SIG-M5 (cell line): ENCODE results near the gene CREB1.
"Not testable (repeated sequence)": the region's sequence is repeated elsewhere in the genome, so short reads cannot be mapped to it uniquely, and the experiment has no call there.

Experiments
- DNase-seq: peaks from one replicate; lab custom pipeline; 2025; lab: John Stamatoyannopoulos, UW

Gene CREB1

DNA sequence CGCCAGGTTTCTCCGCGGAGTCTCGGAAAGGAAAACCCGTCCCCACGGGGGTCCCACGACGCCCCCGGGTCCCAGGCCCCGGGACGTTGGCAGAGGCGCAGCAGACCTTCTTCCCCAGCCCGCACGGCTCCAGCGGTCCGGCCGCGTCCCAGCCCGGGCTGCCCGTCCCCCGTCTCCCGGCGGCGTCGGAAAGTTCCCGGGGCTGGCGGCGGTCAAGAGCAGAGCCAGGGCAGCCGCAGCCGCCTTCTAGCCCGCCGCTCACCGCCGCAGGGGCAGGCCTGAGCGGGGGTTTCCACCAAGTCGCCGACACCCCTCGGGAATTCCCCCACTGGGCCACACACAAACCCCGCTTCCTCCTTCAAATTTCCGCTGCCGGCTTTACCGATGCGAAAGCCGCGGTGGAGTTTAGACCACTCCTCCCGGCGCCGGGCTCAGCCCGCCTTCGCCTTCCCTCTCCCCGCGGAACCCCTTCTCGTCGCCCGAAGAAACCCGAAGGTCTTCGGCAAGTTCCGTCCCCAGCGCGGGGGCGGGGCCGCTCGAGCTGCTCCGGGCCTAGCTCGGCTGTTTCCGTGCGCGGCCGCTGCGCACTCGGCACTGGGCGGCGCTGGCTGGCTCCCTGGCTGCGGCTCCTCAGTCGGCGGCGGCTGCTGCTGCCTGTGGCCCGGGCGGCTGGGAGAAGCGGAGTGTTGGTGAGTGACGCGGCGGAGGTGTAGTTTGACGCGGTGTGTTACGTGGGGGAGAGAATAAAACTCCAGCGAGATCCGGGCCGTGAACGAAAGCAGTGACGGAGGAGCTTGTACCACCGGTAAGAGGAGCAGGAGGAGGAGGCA lies at the start of gene CREB1:
CREB1 (plus strand) TSS at position 633 of the 830 bp plus-strand sequence. CDS start 25,674 bp downstream, outside the sequence.
- DNase-seq: peak; percentile 96

DNA sequence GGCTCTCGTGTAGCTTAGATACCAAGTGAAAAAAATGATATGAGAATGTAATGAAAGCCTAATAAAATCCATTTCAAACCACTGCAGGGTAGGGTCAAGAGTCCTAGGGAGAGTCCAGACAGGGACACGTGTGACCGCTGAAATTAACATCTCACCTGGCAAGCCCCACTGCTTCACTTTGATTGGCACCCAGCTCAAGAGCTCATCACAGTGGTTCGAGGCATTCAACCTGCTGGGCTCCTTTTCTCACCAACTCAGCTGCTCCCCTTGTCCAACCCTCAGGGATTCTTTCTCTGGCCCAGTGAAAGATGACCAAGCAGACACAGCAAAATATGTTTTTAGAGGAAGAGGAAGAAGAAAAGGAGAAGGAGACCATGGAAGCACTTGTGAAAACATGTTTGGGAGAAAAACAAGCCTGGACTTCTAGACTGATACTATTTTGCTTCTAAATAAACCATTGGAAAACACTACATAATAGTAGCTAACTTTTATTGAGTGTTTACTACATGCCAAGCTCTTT lies 49.2 kb upstream of the CREB1 start:
- no peak for DNase-seq

DNA sequence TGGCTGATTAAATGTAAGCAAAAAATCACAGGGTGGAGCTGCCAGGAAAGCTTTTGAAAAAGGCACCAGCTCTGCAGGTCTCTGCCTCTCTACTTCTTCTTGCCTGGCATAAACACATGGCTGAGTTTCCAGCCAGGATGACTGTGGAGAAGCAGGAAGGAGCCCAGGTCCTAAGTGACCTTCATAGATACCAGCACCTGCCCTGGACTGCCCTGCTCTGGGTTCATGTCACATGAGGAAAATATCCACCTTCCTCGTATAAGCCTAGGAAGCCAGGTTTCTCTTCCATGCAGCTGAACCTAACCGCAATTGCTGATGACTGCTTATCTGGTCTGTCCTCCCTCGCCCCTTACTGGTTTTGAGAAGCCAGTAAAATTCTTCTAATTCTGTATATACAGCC lies 47.8 kb upstream of the CREB1 start:
- DNase-seq: no peak

DNA sequence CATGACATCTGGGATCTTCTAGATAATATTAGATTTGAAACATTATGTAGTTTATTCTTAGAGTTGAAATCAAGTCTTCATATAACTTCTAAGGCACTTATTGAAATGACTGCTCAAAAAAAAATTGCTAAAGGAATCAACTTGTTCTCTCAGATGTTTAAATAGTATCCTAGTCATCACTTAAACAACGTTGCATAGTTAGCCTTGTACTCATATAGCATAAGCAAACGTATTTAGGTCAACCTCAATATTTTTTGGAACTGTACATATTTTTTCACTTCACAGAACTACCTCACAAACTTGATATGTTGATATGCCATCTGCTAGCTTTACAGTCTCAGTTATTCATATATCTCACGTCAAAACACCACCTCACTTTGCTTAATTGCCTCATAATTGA lies 47.1 kb upstream of the CREB1 start:
- no peak for DNase-seq

DNA sequence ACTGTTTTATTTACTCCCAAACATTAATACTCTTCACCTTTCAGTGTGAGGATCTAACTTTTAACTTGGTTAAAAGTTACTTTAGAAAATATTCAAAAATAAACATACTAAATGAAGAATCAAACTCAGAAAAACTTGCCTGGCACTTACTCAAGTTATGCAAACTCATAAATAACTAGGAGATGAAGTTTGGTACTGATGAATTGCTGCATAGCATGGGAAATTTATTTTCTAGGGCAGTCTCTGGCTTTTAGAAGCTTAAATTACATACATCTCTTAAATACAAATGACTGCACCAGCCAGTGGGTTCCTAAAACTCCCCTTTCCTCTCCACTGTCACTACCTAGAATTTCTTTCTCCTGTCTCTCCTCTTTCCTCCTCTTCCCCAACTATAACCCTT lies 46.7 kb upstream of the CREB1 start:
- DNase-seq: no peak

DNA sequence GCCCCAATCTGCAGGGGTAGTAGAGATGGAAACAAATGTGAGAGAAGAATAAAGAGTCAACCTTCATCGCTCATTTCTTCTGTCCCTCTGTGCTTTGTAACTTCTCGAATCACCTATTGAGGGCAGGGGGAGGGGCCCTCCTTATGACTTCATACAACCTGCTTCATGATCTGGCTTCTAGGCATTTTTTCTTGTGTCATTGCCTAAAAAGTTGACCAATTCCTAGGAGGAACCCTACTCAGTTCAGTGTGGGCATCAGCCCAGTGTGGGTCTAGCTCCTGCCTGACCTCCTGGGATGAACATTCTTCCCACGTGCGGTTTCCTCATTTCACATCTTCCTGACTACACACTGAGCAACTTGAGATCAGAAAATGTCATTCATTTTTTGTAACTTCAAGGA lies 46.3 kb upstream of the CREB1 start:
- DNase-seq: no peak

DNA sequence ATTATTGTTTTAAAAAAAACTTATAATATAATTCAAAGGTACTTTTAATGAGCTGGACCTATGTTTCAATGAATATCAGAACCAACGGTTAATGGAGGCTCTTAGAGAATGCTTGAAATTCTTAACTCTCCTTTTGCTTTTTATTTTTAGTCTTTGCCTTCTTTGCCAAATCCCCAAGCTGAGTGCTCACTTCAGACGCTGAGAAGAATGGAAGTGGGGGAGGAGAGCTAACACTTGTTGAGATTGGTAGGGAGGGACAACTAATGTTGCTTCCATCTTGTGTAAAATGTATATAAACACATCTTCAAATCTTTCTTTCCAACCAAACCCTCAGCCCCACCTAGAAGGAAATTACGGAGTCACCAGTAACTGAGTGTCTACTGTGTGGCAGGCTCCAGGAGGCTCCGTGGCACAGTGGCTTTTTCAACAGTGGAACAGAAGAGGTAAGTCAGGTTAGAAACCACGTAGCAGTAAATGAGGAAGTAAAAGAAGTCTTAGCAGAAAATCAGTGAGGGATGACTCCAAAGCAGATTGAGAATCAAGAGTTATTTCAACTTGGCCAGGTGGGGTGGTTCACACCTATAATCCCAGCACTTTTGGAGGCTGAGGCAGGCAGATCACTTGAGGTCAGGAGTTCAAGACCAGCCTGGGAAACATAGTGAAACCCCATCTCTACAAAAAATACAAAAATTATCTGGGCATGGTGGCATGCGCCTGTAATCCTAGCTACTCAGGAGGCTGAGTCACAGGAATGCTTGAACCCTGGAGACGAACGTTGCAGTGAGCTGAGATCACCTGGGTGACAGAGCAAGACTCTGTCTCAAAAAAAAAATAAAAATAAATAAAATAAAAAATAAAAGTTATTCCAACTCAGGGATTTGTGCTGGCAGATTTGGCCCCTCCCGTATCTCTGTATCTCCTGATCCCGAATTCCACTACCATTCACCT lies 45.0 kb upstream of the CREB1 start:
- no peak for DNase-seq

DNA sequence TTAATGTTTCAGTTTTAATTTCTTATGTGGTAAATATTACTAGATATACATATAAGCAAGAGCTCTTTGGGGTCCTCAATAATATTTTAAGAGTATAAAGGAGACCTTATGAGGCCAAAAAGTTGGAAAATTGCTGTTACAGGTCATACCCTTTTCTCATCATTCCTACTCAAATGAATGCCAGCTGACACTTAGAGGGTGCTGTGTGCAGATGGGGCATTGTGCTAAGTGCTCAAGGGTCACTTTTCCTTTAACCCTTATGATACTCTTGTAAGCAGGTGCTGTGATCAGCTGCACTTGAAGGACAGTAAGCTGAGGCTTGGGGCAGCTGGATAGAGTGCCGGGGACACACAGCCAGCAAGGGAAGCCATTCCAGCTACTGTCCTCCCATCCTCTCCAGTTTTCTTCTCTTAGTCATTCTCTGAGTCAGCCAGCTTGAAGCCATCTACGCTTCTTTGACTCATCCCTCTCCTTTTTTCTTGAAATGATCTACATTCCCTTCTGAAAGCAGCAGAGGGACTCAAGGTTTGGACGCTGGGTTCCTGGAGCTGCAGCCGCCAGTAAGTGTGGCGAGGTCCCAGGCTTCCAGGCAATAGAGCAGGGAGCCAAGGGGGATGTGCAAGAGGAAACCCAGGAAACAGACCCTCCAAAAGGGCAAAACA lies 42.0 kb upstream of the CREB1 start:
- no peak for DNase-seq

DNA sequence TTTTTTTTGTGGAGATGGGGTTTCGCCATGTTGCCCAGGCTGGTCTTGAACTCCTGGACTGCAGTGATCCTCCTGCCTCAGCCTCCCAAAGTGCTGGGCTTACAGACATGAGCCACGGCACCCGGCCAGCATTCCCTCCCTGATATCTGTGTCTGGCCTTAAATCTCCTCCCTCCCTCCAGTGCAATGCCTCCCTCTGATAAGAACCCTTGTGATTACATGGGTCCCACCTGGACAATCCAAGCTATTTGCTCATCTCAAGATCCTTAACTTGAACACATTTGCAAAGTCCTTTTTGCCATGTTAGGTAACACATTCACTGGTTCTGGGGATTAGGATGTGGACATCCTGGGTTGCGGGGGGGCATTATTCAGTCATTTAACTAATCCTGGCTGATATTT lies 40.5 kb upstream of the CREB1 start:
- no peak for DNase-seq

DNA sequence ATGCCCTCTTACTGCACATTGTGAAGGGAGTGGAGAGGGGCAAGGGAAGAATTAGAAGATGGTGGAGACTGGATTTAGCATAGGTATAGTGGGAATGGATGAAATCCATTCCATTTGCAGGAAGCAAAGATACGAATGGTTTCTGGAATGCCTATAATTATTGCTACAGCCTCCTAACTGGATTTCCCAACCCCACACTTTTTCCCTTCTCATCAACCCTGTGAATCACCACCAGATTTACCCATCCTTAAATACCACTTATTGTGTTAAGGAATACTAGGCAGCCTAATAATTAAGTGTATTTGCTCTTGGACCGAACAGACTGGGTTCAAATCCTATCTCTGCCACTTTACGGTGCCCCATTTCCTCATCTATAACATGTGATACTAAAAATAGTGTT lies 39.3 kb upstream of the CREB1 start:
- DNase-seq: no peak

DNA sequence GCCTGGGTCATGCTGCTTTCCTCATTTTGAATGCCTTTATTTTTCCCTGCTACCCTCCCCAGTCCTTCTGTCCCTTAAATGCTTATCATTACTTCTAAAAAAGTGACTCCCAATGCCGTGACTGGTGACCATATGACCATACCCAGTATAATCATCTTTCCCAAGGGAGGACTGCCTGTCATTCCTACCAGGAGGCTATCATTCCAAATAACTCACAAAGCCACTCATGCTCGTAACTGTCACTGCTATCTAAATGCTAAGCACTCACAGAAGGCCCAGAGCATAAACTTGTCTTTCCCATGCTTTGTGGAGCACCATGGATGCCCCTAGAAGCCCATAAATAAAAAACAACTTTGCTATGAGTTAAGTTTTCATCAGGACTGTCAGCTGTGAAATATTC lies 38.7 kb upstream of the CREB1 start:
- no peak for DNase-seq

DNA sequence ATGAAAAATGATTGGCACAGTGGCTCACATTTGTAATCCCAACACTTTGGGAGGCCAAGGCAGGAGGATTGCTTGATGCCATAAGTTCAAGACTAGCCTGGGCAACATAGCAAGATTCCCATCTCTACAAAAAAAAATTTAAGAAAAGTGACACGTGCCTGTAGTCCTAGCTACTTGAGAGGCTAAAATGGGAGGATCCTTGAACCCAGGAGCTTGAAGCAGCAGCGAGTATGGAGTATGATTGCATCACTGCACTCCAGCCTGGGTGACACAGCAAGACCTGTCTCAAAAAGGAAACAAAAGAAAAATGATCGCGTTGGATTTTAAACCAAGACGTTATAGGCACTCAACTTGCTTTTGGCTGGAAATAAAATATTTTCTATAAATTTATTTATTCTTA lies 37.8 kb upstream of the CREB1 start:
- DNase-seq: no peak

DNA sequence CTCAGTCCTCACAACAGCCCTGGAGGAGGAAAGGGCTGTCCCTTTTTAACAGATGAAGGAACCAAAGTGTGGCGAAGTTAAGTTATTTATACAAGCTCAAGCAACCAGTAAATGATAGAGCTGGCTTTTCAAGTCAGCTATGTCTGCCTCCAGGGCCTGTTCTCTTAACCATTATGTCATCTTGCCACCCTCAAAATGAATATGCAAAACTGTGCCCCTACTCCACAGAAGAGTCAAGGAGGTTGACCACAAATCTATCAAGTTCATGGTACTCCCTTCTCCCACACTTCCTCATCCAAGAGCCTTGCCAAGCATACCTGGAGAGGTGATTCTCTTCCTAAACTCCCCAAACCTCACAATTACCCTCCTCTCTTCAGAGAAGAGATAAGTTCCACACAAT lies 37.3 kb upstream of the CREB1 start:
- no peak for DNase-seq

DNA sequence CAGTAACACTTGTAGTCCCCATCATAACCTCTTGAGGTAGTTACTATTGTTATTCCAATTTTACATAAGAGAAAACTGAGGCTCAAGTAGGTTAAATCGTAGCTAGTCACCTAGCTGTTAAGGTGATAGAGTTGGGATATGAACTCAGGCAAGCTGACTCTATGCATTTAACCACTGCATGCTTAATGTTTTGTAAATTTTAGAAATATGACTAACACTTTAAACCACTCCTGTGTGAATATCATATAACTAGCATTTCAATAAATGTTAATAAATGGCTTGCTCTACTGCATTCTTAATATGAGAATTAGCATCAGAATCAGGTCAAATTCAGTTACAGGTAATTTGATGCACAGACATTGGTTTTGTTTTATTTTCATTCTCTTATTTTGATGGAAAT lies 35.6 kb upstream of the CREB1 start:
- no peak for DNase-seq

DNA sequence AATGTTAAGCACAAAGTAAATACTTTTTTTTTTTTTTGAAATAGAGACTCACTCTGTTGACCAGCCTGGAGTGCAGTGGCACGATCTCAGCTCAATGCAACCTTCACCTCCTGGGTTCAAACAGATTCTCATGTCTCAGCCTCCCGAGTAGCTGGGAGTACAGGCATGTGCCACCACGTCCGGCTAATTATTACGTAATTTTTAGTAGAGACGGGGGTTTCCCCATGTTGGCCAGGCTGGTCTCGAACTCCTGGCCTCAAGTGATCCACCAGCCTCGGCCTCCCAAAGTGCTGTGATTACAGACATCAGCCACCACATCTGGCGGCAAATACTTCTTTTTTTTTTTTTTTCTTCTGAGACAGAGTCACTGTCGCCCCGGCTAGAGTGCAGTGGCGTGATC lies 32.8 kb upstream of the CREB1 start:
- DNase-seq: not testable (repeated sequence)

DNA sequence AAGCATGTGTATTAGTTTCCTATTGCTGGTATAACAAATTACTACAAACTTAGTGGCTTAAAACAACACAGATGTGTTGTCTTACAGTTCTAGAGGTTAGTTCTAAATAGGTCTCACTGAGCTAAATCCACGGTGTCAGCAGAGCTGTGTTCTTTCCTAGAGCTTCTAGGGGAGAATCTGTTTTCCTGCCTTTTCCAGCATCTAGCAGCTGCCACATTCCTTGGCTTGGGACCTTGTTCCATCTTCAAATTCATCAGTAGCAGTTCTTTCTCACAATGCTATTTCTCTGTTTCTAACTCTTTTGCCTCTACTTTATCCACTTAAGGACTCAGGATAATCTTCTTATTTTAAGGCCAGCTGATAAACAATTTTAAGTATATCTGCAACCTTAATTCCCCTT lies 32.2 kb upstream of the CREB1 start:
- DNase-seq: no peak

DNA sequence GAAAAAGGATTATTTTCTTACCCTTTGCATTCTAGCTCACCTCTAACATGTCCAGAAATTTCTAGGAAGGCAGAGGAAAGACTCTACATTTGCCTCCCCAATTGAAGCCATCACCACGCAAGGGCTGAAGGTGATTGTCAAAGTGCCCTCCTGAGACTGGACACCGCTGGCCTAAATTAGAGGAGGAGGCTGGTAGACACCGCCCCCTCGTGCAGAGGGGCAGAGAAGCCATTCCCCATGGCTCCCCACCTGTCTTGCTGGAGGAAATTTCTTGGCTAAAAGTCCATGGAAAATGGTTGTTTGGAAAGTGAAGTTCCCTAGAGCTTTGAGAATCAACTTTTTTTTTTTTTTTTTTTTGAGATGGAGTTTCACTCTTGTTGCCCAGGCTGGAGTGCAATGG lies 31.3 kb upstream of the CREB1 start:
- DNase-seq: no peak

DNA sequence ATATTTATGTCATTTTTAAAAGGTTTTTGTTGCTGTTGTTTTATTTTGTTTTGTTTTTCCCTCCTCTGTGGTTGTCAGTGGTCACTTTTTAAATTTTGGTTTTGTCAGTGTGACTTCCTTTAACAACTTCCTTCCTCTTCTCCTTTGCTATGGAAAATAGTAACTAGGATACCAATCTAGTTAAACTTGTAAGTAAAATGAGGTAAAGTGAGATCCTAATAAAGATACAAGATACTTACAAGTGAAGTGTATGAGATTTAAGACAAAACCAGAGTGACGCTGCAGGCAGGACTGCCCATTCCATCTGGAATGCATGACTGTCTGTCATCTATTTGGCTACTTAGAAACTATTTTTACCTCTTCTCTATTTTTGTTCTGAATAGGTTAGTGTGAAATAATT lies 30.6 kb upstream of the CREB1 start:
- peak; percentile 60 for DNase-seq

DNA sequence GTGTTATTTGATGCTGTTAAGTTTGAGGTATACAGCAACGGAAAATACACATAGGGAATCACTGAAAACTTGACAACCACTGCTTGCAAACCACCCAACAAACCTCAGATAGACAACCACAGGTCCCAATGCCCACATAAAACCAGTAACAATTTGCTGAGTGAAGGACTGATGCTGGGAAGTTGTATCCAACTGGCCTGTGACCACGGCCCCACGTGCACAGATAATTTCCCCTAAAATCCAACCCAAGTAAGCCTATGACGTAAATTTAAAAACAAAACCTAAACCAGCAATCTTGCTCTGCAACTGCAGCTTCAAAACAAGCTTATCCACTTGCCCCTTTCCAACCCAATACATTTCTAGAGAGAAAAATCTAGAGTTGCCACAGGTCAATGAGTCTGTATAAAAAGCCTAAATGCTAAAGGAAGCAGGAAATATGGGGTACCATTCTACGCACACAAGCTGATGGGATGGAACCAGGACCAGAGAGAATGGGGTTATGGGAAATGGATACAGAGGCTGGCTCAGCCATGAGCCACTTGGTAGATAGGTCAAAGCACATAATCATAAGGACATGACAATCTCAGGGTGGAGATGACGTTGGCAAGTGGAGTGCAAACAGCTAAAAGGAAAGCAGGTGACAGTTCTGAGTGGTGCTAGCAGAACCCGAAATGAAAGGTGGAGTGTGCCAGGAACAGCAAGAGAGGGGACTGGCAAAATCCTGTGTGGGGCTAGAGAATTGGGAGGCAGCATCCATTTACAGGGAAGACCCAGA lies 27.8 kb upstream of the CREB1 start:
- DNase-seq: no peak

DNA sequence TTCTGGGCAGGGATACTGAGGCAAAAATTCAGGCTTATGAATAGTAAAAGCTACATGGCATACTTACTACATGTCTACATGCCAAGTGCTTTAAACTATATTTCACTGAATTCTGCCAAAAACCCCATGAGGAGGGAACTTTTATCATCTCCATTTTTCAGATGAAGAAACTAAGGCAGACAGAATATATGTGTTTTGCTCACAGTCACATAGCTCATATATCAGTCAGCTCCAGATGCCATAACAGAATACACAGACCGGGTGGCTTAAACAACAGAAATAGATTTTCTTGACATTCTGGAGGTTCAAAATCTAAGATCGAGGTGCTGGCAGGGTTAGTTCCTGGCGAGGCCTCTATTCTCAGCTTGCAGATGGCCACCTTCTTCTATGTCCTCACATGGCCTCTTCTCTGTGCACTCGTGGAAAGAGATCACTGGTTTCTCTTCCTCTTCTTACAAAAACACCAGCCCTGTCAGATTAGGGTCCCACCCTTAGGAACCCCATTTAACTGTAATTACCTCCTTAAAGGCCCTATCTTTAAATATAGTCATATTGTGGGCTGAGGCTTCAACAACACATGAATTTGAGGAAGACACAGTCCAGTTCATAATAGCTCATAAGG lies 27.1 kb upstream of the CREB1 start:
- DNase-seq: peak; percentile 47

DNA sequence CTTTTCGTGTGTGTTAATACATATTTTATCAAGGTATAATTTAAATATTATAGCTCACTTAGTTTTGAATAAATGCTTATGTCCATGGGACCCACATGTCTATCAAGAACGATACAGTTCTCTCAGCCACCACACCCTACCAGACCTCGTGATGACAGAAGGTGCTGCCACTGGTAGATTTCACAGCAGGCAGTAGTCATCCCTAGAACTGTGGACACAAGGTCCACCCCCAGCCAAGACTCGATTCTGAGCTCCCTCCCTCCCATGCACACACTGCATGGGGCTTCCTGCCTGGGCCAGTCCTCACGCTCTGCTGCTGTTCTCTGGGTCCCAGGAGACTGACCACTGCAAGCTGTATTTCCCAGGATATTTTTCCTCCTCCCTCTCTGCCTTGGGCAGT lies 26.5 kb upstream of the CREB1 start:
- DNase-seq: no peak
